ENCODE results near the gene ADAMTSL4. TPM values are rescaled to one million over a fixed set of nuclear protein-coding genes. Genes with fewer than 3 reads are reported as not detected.

Gene ADAMTSL4
- 1 to 10 TPM; 1.7 to 2.9 (median 2.9) TPM for total RNA-seq
- 1.5 TPM for total RNA-seq (2013)

DNA sequence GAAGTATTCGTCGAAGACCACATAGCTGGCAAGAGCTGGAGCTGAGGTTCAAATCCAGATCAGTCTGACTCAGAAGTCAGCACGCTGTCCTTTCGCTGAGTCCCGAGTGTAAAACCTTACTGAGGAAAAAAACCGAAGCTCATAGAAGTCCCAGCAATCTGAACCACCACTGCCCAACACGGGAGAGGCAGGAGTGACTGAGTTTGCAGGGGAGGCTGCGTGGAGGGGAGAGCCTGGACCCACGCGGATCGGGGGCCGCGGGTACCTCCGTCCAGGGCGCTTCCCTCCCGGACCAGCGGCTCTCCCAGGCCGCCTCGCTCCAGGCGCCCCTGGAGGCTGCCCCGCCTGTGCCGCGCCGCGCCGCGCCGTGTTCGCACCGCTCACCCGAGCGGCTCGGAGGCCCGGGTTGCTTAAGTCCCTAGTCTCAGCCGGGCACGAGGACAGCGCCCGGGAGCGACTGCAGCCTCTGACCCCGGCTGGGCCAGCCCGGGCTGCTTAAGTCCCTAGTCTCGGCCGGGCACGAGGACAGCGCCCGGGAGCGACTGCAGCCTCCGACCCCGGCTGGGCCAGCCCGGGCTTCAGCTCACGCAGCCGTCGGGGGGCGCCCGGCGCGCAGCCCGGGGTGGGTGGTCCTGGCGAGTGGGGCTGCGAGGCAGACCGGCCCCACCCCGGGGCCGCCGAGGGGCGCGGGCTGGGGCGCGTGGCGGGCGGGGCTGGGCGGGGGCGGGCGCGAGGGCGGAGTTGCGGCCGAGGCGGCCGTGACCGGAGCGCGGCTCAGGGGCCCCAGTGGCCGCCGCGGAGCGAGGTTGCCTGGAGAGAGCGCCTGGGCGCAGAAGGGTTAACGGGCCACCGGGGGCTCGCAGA, at the start of gene ADAMTSL4:
ADAMTSL4 (plus strand) TSS at position 777 of the 864 bp plus-strand sequence. CDS start 2,881 bp downstream, outside the sequence.
- Mint-ChIP-seq H3K9me3 (no peaks in the 10 kb centered on the region), H3K27ac (peak within 1 kb of the TSS in 1 of 2 donors; percentile 58), H3K36me3 (no peaks in the 10 kb centered on the region), H3K27me3 (ENCODE audit: low read depth in 2 of 2) (peaks cover 0 to 15% of the 10 kb centered on the region in 2 donors), H3K4me1 (peaks cover 4 to 27% of the 10 kb centered on the region in 2 donors), H3K4me3 (peak within 1 kb of the TSS; percentile 84)
- TF ChIP-seq, protein P1, sequence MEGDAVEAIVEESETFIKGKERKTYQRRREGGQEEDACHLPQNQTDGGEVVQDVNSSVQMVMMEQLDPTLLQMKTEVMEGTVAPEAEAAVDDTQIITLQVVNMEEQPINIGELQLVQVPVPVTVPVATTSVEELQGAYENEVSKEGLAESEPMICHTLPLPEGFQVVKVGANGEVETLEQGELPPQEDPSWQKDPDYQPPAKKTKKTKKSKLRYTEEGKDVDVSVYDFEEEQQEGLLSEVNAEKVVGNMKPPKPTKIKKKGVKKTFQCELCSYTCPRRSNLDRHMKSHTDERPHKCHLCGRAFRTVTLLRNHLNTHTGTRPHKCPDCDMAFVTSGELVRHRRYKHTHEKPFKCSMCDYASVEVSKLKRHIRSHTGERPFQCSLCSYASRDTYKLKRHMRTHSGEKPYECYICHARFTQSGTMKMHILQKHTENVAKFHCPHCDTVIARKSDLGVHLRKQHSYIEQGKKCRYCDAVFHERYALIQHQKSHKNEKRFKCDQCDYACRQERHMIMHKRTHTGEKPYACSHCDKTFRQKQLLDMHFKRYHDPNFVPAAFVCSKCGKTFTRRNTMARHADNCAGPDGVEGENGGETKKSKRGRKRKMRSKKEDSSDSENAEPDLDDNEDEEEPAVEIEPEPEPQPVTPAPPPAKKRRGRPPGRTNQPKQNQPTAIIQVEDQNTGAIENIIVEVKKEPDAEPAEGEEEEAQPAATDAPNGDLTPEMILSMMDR (IDR thresholded peaks at IDR 0.05): no peak
- Histone ChIP-seq H3K27ac (ENCODE audit: low read length) (no peak within 1 kb of the TSS), H3K27me3 (ENCODE audit: control insufficient read depth, insufficient read depth, low read length) (peaks cover 4% of the 10 kb centered on the region), H3K36me3 (ENCODE audit: control insufficient read depth, insufficient read depth, low read length) (no peaks in the 10 kb centered on the region), H3K4me1 (ENCODE audit: control insufficient read depth, insufficient read depth, low read length) (peaks cover 43% of the 10 kb centered on the region), H3K9me3 (ENCODE audit: control insufficient read depth, insufficient read depth, low read length) (no peaks in the 10 kb centered on the region), H3K4me3 (ENCODE audit: low read length) (peak within 1 kb of the TSS; percentile 28)
- under 1% methylated on average over 91 of the region's 91 CpGs for WGBS (ENCODE audit: insufficient coverage)
- intact Hi-C loops (cut with micrococcal nuclease): no loop called here
- DNase-seq (peak; percentile 41 to 59), ATAC-seq (peak; percentile 73 to 78 (median 75))

DNA sequence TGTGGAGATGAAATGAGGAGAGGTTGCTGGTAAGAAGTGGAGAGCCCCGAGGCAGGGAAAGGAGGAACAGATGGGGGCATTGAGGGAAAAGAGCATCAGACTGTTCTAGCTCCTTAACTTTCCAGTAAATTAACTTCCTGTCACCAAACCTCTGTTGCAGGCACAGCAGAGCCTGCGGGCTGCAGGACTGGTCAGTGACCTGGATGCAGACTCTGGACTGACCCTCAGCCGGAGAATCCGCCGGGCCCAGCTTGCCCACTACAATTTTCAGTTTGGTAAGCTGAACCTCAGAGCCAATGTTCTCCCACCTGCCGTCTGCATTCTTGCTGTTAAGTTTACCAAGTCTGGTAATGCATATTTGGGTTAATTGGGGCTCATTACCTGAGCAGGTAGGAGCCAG, 43.8 kb upstream of the ADAMTSL4 start:
- WGBS (ENCODE audit: insufficient coverage): 98% methylated on average over 6 of the region's 6 CpGs
- TF ChIP-seq, protein P1 (IDR thresholded peaks at IDR 0.05): no peak
- Histone ChIP-seq H3K4me3 (ENCODE audit: low read length) (no peak overlapping the region), H3K36me3 (ENCODE audit: control insufficient read depth, insufficient read depth, low read length) (peaks cover 41% of the 10 kb centered on the region), H3K27ac (ENCODE audit: low read length) (no peak overlapping the region), H3K9me3 (ENCODE audit: control insufficient read depth, insufficient read depth, low read length) (no peaks in the 10 kb centered on the region), H3K27me3 (ENCODE audit: control insufficient read depth, insufficient read depth, low read length) (no peaks in the 10 kb centered on the region), H3K4me1 (ENCODE audit: control insufficient read depth, insufficient read depth, low read length) (no peaks in the 10 kb centered on the region)
- Mint-ChIP-seq H3K36me3 (peaks cover 9% of the 10 kb centered on the region), H3K4me1 (peaks cover 5 to 7% of the 10 kb centered on the region in 2 donors), H3K4me3 (no peak overlapping the region), H3K9me3 (no peaks in the 10 kb centered on the region), H3K27me3 (ENCODE audit: low read depth in 2 of 2) (no peaks in the 10 kb centered on the region), H3K27ac (peak overlapping the region in 1 of 2 donors; percentile 50)
- no peak for DNase-seq
- no peak for ATAC-seq
- intact Hi-C loops (cut with micrococcal nuclease): no loop called here

DNA sequence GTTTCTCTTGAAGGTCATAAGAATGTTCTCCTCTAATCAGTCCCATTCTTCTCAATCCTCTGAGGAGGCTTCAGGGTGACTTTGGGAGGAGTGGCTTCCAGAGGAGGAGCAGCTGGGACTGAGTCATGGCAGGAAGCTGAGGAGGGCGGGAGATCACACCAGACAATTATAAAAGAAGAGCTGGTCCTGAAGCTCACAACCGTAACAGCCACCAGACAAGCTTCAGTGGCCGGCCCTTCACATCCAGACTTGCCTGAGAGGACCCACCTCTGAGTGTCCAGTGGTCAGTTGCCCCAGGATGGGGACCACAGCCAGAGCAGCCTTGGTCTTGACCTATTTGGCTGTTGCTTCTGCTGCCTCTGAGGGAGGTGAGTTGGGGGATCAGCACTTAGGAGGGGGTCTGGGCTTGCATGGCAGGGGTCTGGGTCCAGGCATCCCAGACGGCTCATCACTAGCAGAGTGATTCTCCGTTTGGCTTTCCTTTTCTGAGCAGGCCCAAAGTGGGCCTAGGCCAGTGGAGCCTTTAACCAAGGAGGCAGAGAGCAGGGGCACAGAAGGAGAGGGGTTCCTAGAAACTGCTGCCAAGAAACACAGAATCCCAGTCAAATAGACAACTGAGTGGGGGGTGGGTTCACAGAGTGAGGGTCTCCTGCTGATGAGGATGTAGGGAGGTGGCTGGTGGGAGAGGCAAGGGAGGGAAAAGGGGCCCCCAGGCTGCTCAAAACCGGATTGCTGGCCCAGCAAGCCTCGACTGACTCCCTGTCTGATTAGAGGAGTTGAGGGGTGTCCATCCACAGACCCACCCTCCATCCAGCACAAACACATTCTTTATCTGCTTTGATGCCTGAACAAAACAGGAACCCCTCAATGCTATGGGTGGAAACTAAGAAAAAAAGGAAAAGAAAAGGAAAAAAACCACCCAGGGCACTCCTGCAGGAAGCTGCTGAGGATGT, 41.0 kb upstream of the ADAMTSL4 start, which contains the start of gene ECM1:
ECM1 (plus strand) TSS at position 198 of the 953 bp plus-strand sequence; CDS start at position 299, 101 bp downstream.
- no peak for ATAC-seq
- Histone ChIP-seq H3K36me3 (ENCODE audit: control insufficient read depth, insufficient read depth, low read length) (peaks cover 38% of the 10 kb centered on the region), H3K27ac (ENCODE audit: low read length) (no peak within 1 kb of the TSS), H3K9me3 (ENCODE audit: control insufficient read depth, insufficient read depth, low read length) (no peaks in the 10 kb centered on the region), H3K27me3 (ENCODE audit: control insufficient read depth, insufficient read depth, low read length) (no peaks in the 10 kb centered on the region), H3K4me3 (ENCODE audit: low read length) (no peak within 1 kb of the TSS), H3K4me1 (ENCODE audit: control insufficient read depth, insufficient read depth, low read length) (no peaks in the 10 kb centered on the region)
- H3K4me3 Mint-ChIP-seq: no peak within 1 kb of the TSS
- peak within 1 kb of the TSS in 1 of 2 donors; percentile 65 for H3K27ac Mint-ChIP-seq
- peaks cover 5 to 11% of the 10 kb centered on the region in 2 donors for H3K4me1 Mint-ChIP-seq
- TF ChIP-seq, protein P1 (IDR thresholded peaks at IDR 0.05): no peak
- 73% methylated on average over 7 of the region's 7 CpGs for WGBS (ENCODE audit: insufficient coverage)
- DNase-seq: no peak
- H3K27me3 Mint-ChIP-seq (ENCODE audit: low read depth in 2 of 2): no peaks in the 10 kb centered on the region
- H3K36me3 Mint-ChIP-seq: peaks cover 9% of the 10 kb centered on the region
- no peaks in the 10 kb centered on the region for H3K9me3 Mint-ChIP-seq
- intact Hi-C loops (cut with micrococcal nuclease): no loop called here
